CD8-positive, alpha-beta memory T cell (primary cell): ENCODE data around the gene CPEB1. TPM values are rescaled to one million over a fixed set of nuclear protein-coding genes. Genes with fewer than 3 reads are reported as not detected.
"Not testable (repeated sequence)": the region's sequence is repeated elsewhere in the genome, so short reads cannot be mapped to it uniquely, and the experiment has no call there.

Source experiments
- CTCF ChIA-PET: fragments of 350-600 bp; sonication (Branson Sonifier 250); formaldehyde crosslinking; loops from one replicate; lab custom pipeline; 2021; ENCODE audit warnings: antibody characterized with exemption; lab: Charles Lee
- POLR2A ChIA-PET: fragments of 350-600 bp; sonication (Branson Sonifier 250); formaldehyde crosslinking; loops from one replicate; lab custom pipeline; 2021; ENCODE audit warnings: antibody characterized with exemption; lab: Charles Lee
- DNase-seq, 5 donors: peaks; one replicate each; pipeline versions ENCODE4 v3.0.0 to v3.0.0-alpha.2; 2020 to 2022; ENCODE audit warnings: mixed read lengths in 1 of 5
- H3K27ac ChIP-seq: one replicate; pipeline ENCODE4 v1.7.0; 2013; ENCODE audit warnings: low read depth, mild to moderate bottlenecking, low read length, moderate library complexity
- H3K27me3 ChIP-seq: 2 replicates; pipeline ENCODE4 v1.7.0; 2013; ENCODE audit warnings: low read length, mild to moderate bottlenecking; ENCODE audit not compliant: insufficient read depth, poor library complexity, severe bottlenecking
- H3K36me3 ChIP-seq: 2 replicates; pipeline ENCODE4 v1.7.0; 2013; ENCODE audit warnings: mild to moderate bottlenecking, low read length, moderate library complexity; ENCODE audit not compliant: insufficient read depth
- H3K4me1 ChIP-seq: 2 replicates; pipeline ENCODE4 v1.7.0; 2013; ENCODE audit warnings: mild to moderate bottlenecking, low read length, moderate library complexity; ENCODE audit not compliant: insufficient read depth
- H3K4me3 ChIP-seq: 2 replicates; pipeline ENCODE4 v1.7.0; 2013; ENCODE audit warnings: mild to moderate bottlenecking, low read length
- H3K9me3 ChIP-seq: 2 replicates; pipeline ENCODE4 v1.7.0; 2013; ENCODE audit warnings: mild to moderate bottlenecking, low read length
- H3K27ac Mint-ChIP-seq, 8 donors: one replicate each; pipeline ENCODE4 v1.8.0; 2020 to 2021; ENCODE audit warnings: mixed read lengths in 8 of 8, mild to moderate bottlenecking in 6 of 8, inconsistent platforms in 3 of 8, moderate library complexity in 3 of 8
- H3K27me3 Mint-ChIP-seq, 2 donors: one replicate each; pipeline ENCODE4 v1.8.0; 2020 to 2021; ENCODE audit warnings: mixed read lengths in 2 of 2, mild to moderate bottlenecking in 1 of 2, moderate library complexity in 1 of 2
- H3K36me3 Mint-ChIP-seq, 3 donors: one replicate each; pipeline ENCODE4 v1.8.0; 2020 to 2021; ENCODE audit warnings: mixed read lengths in 3 of 3, inconsistent platforms in 1 of 3, mild to moderate bottlenecking in 1 of 3
- H3K4me1 Mint-ChIP-seq, 3 donors: one replicate each; pipeline ENCODE4 v1.8.0; 2020 to 2021; ENCODE audit warnings: mixed read lengths in 3 of 3, inconsistent platforms in 1 of 3, mild to moderate bottlenecking in 1 of 3
- H3K4me3 Mint-ChIP-seq, 7 donors: one replicate each; pipeline ENCODE4 v1.8.0; 2020 to 2021; ENCODE audit warnings: mixed read lengths in 7 of 7, mild to moderate bottlenecking in 6 of 7, moderate library complexity in 4 of 7, inconsistent platforms in 2 of 7
- H3K9me3 Mint-ChIP-seq, 5 donors: one replicate each; pipeline ENCODE4 v1.8.0; 2020 to 2022; ENCODE audit warnings: mixed read lengths in 5 of 5, mild to moderate bottlenecking in 3 of 5, moderate library complexity in 2 of 5, inconsistent platforms in 1 of 5
- polyA plus RNA-seq: library from polyadenylated mRNA; unstranded; fragments of 300-500 nt; fragmentation: Illumina TruSeq; gene quantifications from one replicate; pipeline ENCODE4 v1.2.3, GENCODE V29; 2021
- total RNA-seq, 2 experiments: library from RNA; stranded (reverse); gene quantifications; one replicate each; pipeline ENCODE4 v1.2.3, GENCODE V29; 2021

Gene CPEB1
- total and polyA plus RNA-seq, 3 experiments from 2014 or later: 0.44 to 1.2 (median 0.44) TPM

- DNase-seq, H3K36me3 ChIP-seq, H3K4me3 ChIP-seq, H3K4me3 Mint-ChIP-seq, CTCF ChIA-PET, H3K9me3 ChIP-seq, POLR2A ChIA-PET, H3K27ac ChIP-seq, H3K27me3 ChIP-seq, H3K27ac Mint-ChIP-seq, H3K4me1 Mint-ChIP-seq, H3K4me1 ChIP-seq, H3K9me3 Mint-ChIP-seq, H3K36me3 Mint-ChIP-seq, H3K27me3 Mint-ChIP-seq: not testable (repeated sequence)
Measured at GRCh38 chr15:82497978-82498377, 149.2 kb downstream of the CPEB1 start.

Other genes starting within 250 kb of the CPEB1 start
- 1 to 10 TPM; 1.6 to 1.7 TPM for gene GOLGA6L9, start 217.5 kb downstream of the CPEB1 start, total RNA-seq
- 0.43 TPM for gene GOLGA6L9, start 217.5 kb downstream of the CPEB1 start, polyA plus RNA-seq
- 1,000 to 10,000 TPM; 2,610 to 2,630 TPM for gene RPS17, start 106.9 kb downstream of the CPEB1 start, total RNA-seq
- 1,199 TPM for gene RPS17, start 106.9 kb downstream of the CPEB1 start, polyA plus RNA-seq
- gene AP3B2, start 62.5 kb upstream of the CPEB1 start, total RNA-seq: under 1 TPM; 0.16 to 0.61 TPM
- gene AP3B2, start 62.5 kb upstream of the CPEB1 start, polyA plus RNA-seq: not detected
- gene FSD2, start 158.7 kb upstream of the CPEB1 start, total RNA-seq: not detected
- 0.16 TPM for gene FSD2, start 158.7 kb upstream of the CPEB1 start, polyA plus RNA-seq
- 1 to 10 TPM; 9.3 to 9.7 TPM for gene WHAMM, start 162.3 kb upstream of the CPEB1 start, total RNA-seq
- gene WHAMM, start 162.3 kb upstream of the CPEB1 start, polyA plus RNA-seq: 6.6 TPM